Articular chondrocyte of knee joint (primary cell): ENCODE data around the gene PROM1. TPM values are rescaled to one million over a fixed set of nuclear protein-coding genes. Genes with fewer than 3 reads are reported as not detected.

Experiments used
- total RNA-seq: library from RNA; depleted of rRNA; stranded (reverse); fragments of >200 nt; gene quantifications from 2 replicates; pipeline ENCODE4 v1.2.3, GENCODE V29; 2012

Gene PROM1
- total RNA-seq: not detected in 2 replicates

GRCh38 chr4:16083241-16084191 is at the start of gene PROM1:
Gene PROM1, minus strand, starts transcription at chr4:16084023. Its CDS starts 8,117 bp downstream, at chr4:16075906.

DNA sequence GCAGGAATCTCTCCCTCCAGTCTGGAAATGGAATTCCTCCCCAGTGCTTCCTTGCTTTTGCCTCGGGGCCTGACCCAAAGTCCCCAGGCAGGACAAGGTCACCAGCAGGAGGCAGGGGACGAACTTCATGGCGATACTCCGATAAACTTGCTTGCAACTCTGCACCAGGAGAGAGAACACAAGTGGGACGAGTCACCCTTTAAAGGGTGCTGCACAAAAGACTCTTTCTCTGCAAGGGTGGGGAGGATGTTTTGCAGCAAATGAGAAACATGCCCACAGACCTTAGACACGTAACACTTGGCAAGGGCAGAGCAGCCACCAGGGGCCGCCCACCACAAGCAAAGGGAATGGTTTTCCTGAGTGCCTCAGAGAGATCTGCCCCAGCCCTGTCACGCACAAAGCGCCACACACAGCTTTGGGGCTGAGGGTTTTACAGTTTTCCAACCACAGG is 120.8 kb downstream of the PROM1 start, which contains the start of gene FGFBP2:
FGFBP2 (minus strand) TSS at position 175 of the 451 bp plus-strand sequence; CDS start at position 129, 46 bp downstream.

DNA sequence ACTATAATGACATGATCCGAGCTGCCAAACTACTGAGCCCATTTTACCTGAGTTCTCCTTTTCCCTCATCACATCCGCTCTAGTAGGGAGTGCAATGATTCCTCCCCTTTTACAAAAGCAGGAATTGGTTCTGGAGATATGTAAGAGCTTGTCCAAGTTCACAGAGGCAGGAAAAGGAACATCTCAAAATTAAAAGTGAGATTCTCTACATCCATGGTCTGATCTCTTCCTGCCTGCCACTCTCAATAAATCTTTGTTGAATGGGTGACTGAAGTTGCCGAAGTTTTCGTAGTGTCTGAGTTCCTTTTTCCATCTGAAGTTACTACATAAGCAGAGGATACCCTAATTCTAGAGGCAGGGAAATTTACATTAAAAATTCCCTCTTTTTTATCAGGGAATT is 145.2 kb downstream of the PROM1 start, which contains the start of gene FGFBP1:
FGFBP1 (minus strand) TSS at position 101 of the 400 bp plus-strand sequence. CDS start 2,108 bp downstream, outside the sequence.

Other genes with a start within 250 kb of the PROM1 start
- gene FGFBP1, start 145.3 kb downstream of the PROM1 start, total RNA-seq: not detected in 2 replicates
- gene FGFBP2, start 120.8 kb downstream of the PROM1 start, total RNA-seq: 1.2 and 2.4 TPM in 2 replicates
- 23.5 and 29.3 TPM in 2 replicates for gene TAPT1, start 142.4 kb upstream of the PROM1 start, total RNA-seq